IMR-90 (cell line): ENCODE measurements around the gene MBD3L2.

Experiments used
- BHLHE40 ChIP-seq: fragments of 150-350 bp; IDR thresholded peaks from 2 replicates; pipeline ENCODE4 v1.6.1; 2016; ENCODE audit warnings: mild to moderate bottlenecking, low read depth, low read length
- CEBPB ChIP-seq: IDR thresholded peaks from 2 replicates; pipeline ENCODE4 v1.6.1; 2012; ENCODE audit warnings: low read depth, low read length, improper control_type of control experiment
- CTCF ChIP-seq: conservative IDR thresholded peaks from 2 replicates; pipeline ENCODE4 v1.5.1; 2012; ENCODE audit warnings: mild to moderate bottlenecking, low read depth, low read length, improper control_type of control experiment
- FOS ChIP-seq: fragments of 150-350 bp; IDR thresholded peaks from 2 replicates; pipeline ENCODE4 v1.6.1; 2016; ENCODE audit warnings: low read depth, low read length
- POLR2A ChIP-seq: IDR thresholded peaks from 2 replicates; pipeline ENCODE4 v1.6.1; 2012; ENCODE audit warnings: mild to moderate bottlenecking, low read depth, low read length
- RAD21 ChIP-seq: IDR thresholded peaks from 2 replicates; pipeline ENCODE4 v1.6.1; 2012; ENCODE audit warnings: low read length, improper control_type of control experiment

GRCh38 chr19:7074705-7075282 lies 25.7 kb downstream of the MBD3L2 start:
- TF ChIP-seq CTCF = no peak
- TF ChIP-seq POLR2A = no peak
- no peak for TF ChIP-seq CEBPB
- TF ChIP-seq RAD21 = no peak
- TF ChIP-seq BHLHE40 = no peak
- TF ChIP-seq FOS = no peak
